GM18951 (cell line): ENCODE results near the gene UBE2K.

Source experiments
- POLR2A ChIP-seq: IDR thresholded peaks from 4 replicates; pipeline ENCODE4 v1.6.1; 2011; ENCODE audit warnings: mild to moderate bottlenecking; ENCODE audit not compliant: insufficient read length, insufficient read depth; ENCODE audit errors: extremely low read depth
- in situ Hi-C: fragments of 300-500 bp; cut with MboI; formaldehyde crosslinking; loops from one replicate; pipeline ENCODE4 v1.12.0; 2022; ENCODE audit warnings: low sequenced_read_pairs, mixed read lengths, inconsistent platforms; ENCODE audit not compliant: unreplicated experiment

UBE2K gene

GRCh38 chr4:39814403-39815185, 116.7 kb downstream of the UBE2K start:
- in situ Hi-C loops = no loop called here
- no peak for TF ChIP-seq POLR2A

GRCh38 chr4:39818646-39819045, 120.7 kb downstream of the UBE2K start:
- in situ Hi-C loops = no loop called here
- TF ChIP-seq POLR2A = no peak

GRCh38 chr4:39820186-39820585, 122.2 kb downstream of the UBE2K start:
- in situ Hi-C loops = no loop called here
- TF ChIP-seq POLR2A = no peak

- TF ChIP-seq POLR2A = no peak
- in situ Hi-C loops = no loop called here
These were observed 124.0 kb downstream of the UBE2K start for GRCh38 chr4:39821951-39822350.

GRCh38 chr4:39822662-39823061, 124.7 kb downstream of the UBE2K start:
- in situ Hi-C loops = no loop called here
- no peak for TF ChIP-seq POLR2A

GRCh38 chr4:39823191-39823590, 125.3 kb downstream of the UBE2K start:
- TF ChIP-seq POLR2A = no peak
- in situ Hi-C loops = no loop called here

GRCh38 chr4:39825090-39825489, 127.2 kb downstream of the UBE2K start:
- in situ Hi-C loops = no loop called here
- no peak for TF ChIP-seq POLR2A

GRCh38 chr4:39825741-39826231, 127.8 kb downstream of the UBE2K start:
- in situ Hi-C loops = no loop called here
- TF ChIP-seq POLR2A = no peak
